ENCODE measurements around the gene TP73. TPM values are rescaled to one million over a fixed set of nuclear protein-coding genes. Genes with fewer than 3 reads are reported as not detected.

Gene TP73
- total and polyA plus RNA-seq, 12 donors = 0.03 to 0.58 (median 0.15) TPM; not detected in 7

- intact Hi-C loops (cut with DNase I) = no loop called here
- H3K4me3 ChIP-seq = no peak overlapping the region
- no peak for DNase-seq
- H3K27me3 ChIP-seq = peaks cover 0 to 81% (median 28%) of the 10 kb centered on the region in 7 donors
- ATAC-seq = peak in 1 of 8 donors; percentile 24
- H3K4me1 ChIP-seq = no peaks in the 10 kb centered on the region
- 72% methylated on average over 21 of the region's 21 CpGs for WGBS, 2 donors
- no peak for TF ChIP-seq CTCF (IDR thresholded peaks at IDR 0.05)
- H3K36me3 ChIP-seq = no peaks in the 10 kb centered on the region
- H3K27ac ChIP-seq = no peak overlapping the region
- H3K9me3 ChIP-seq = peaks cover 0 to 10% (median 0%) of the 10 kb centered on the region in 11 donors
Observed at GRCh38 chr1:3756394-3756793, 104.1 kb downstream of the TP73 start.

GRCh38 chr1:3759164-3759563, 106.8 kb downstream of the TP73 start:
- Histone ChIP-seq H3K27me3 (peaks cover 0 to 81% (median 40%) of the 10 kb centered on the region in 7 donors), H3K36me3 (no peaks in the 10 kb centered on the region), H3K27ac (no peak overlapping the region), H3K4me1 (no peaks in the 10 kb centered on the region), H3K4me3 (no peak overlapping the region), H3K9me3 (peaks cover 0 to 10% (median 0%) of the 10 kb centered on the region in 11 donors)
- intact Hi-C loops (cut with DNase I) = no loop called here
- DNase-seq (no peak), ATAC-seq (no peak)
- TF ChIP-seq CTCF (IDR thresholded peaks at IDR 0.05) = no peak
- WGBS, 2 donors = 83 to 88% methylated on average over 6 of the region's 6 CpGs

- Histone ChIP-seq H3K4me3 (no peak overlapping the region), H3K4me1 (no peaks in the 10 kb centered on the region), H3K27me3 (peaks cover 0 to 74% (median 40%) of the 10 kb centered on the region in 7 donors), H3K36me3 (no peaks in the 10 kb centered on the region), H3K27ac (no peak overlapping the region), H3K9me3 (peaks cover 0 to 10% (median 0%) of the 10 kb centered on the region in 11 donors)
- 54 to 61% methylated on average over 6 of the region's 6 CpGs for WGBS, 2 donors
- intact Hi-C loops (cut with DNase I) = no loop called here
- DNase-seq (no peak), ATAC-seq (no peak)
- TF ChIP-seq CTCF (IDR thresholded peaks at IDR 0.05) = no peak
Observed at GRCh38 chr1:3759796-3760195, 107.5 kb downstream of the TP73 start.

GRCh38 chr1:3761296-3762010, 109.1 kb downstream of the TP73 start:
- Histone ChIP-seq H3K9me3 (peaks cover 0 to 10% (median 0%) of the 10 kb centered on the region in 11 donors), H3K27ac (no peak overlapping the region), H3K36me3 (no peaks in the 10 kb centered on the region), H3K4me1 (no peaks in the 10 kb centered on the region), H3K27me3 (peaks cover 0 to 58% (median 28%) of the 10 kb centered on the region in 7 donors), H3K4me3 (no peak overlapping the region)
- DNase-seq (no peak), ATAC-seq (no peak)
- WGBS, 2 donors = 84 to 85% methylated on average over 17 of the region's 17 CpGs
- no peak for TF ChIP-seq CTCF (IDR thresholded peaks at IDR 0.05)
- intact Hi-C loops (cut with DNase I) = no loop called here

All from heart right ventricle (tissue), 16 donors.